HG03139 (cell line): ENCODE results near the gene PSME2.
"Not testable (repeated sequence)": the region's sequence is repeated elsewhere in the genome, so short reads cannot be mapped to it uniquely, and the experiment has no call there.

Experiments
- ATAC-seq: cut with Tn5 transposase; IDR thresholded peaks from one replicate; pipeline ENCODE4 v1.9.1; 2021; ENCODE audit not compliant: unreplicated experiment

PSME2 gene

DNA sequence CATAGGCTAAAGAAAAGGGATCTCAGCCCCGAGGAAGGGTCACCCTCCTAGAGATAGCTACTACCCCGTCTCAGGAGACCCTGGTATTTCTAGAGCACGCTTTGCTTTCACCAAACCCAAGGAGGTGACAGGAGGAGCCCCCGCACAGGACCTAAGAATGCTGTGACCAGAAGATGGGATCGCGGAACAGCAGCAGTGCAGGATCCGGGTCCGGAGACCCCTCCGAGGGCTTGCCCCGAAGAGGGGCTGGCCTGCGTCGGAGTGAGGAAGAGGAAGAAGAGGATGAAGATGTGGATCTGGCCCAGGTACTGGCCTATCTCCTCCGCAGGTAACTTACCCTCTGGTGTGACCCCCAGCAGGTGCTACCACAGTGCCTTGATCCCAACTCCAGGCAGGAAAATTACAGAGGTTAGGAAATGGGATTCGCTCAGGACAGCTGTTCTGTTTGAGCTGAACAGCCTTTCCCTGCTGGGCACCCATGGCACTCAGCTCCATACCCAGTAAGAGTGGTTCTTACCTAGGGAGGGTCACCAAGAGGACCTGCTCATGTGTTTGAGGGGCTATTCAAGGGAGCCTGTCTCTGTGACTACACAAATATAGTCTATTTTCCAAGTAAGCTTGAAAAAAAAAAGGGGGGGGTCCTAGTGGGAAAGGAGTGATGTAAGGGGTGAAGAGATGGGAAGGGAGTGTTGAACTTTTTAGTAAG, 30.8 kb downstream of the PSME2 start:
- ATAC-seq = no peak

DNA sequence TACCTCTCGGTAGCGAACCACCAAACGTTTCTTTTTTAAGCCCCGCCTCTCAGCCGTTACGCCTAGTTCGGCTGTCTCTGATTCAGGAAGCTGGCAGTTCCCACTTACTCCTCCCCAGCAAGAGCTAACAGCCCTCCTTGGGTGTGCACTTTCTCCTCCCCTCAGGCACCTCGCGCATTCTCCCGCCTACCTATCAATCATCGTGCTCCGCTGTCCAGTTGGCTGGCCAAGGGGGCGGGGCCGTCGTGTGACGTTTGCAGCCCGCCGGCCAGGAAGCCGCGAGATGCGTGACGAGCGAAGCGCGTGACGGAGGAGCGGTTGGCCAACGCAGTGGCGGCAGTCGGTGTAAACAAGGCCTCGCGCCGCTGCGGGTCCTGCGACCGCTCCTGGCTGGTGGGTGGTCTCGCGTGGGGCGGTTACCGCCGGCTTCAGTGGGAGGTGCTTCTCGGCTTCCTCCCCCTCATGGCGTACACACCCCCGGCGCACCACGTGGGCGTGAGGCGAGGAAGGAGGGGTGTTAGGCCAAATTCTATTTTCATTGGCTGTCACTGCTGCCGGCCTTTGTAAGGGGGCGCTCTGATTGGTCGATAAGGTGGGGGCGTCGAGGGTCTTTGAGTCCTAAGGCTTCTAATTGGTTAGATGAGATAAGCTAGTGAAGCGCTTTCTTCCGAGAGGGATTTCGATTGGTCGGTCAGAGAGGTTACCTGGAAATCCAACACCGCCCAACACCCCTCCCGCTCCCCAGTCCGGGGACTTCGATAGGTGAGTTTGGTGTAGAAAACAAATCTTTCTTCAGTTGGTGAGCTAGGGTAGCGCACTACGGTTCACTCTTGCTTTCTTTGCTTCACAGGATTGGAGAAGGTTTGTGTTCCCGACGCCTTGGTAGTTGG, 31.6 kb downstream of the PSME2 start, which contains the start of the genes DCAF11 and NRL:
Gene DCAF11, plus strand, starts transcription at position 246 of the 890 bp plus-strand sequence. CDS start 818 bp downstream, outside the sequence.
Gene NRL, minus strand, starts transcription at position 418 of the 890 bp plus-strand sequence. CDS start 32,101 bp downstream, outside the sequence.
- ATAC-seq = peak; percentile 75

GRCh38 chr14:24113801-24114531, 32.4 kb downstream of the PSME2 start:
- peak; percentile 34 for ATAC-seq

DNA sequence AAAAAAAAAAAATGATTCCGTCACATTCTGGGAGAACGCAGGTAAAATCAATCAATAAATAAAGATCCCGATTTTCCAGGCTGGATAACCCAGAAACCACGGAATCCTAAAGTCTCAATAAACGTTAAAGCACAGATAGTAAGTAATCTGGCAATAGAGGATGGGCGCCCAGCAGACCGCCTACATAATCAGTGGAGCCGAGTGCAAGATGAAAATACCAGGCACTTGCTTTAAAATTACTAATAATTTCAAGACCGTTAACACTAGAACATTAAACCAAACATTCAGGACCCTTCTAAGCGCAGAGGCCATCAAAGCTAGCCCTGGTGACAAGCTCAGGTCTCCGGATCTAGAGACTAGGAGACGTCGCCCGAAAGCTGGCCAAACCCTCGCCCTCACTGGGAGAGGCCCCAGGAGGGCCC, 33.0 kb downstream of the PSME2 start:
- ATAC-seq = no peak

DNA sequence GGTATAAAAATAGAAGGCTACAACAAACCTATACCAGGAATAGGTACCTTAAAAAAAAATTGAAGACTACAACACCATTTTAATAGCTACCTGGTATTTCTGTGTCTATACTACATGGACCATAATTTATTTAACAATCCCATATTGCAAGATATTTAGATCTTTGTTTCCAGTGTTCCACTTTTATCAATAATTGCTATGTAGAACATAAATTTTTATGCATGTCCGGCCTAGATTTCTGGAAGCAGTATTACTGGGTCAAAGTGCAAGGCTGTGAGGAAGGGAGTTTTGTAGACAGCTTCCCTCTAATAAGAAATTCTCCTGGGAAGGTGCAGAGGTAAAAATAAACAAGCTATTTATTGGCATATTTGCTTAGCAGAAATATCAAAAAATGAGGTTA, 35.9 kb downstream of the PSME2 start:
- no peak for ATAC-seq

- ATAC-seq = no peak
Observed at GRCh38 chr14:24110060-24110459, 36.4 kb downstream of the PSME2 start.

DNA sequence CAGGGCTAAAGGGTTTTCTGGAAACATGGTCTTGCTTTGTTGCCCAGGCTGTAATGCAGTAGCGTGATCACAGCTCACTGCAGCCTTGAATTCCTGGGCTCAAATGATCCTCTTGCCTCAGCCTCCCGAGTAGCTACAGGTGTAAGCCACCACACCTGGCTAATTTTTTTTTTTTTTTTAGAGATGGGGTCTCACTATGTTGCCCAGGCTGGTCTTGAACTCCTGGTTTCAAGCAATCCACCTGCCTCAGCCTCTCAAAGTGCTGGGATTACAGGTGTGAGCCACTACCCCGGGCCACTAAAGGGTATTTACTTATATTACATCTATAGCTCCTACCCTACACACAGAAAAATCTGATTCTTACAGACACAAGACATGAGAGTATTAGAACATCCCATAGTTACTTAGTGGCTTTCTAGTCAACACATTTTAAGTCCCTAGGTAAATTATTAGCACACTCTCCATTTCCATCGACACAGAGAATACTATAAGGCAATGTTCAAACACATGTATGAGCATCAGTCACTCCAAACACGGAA, 38.0 kb downstream of the PSME2 start:
- ATAC-seq = peak; percentile 12

GRCh38 chr14:24106672-24107271, 39.6 kb downstream of the PSME2 start:
- ATAC-seq = no peak

DNA sequence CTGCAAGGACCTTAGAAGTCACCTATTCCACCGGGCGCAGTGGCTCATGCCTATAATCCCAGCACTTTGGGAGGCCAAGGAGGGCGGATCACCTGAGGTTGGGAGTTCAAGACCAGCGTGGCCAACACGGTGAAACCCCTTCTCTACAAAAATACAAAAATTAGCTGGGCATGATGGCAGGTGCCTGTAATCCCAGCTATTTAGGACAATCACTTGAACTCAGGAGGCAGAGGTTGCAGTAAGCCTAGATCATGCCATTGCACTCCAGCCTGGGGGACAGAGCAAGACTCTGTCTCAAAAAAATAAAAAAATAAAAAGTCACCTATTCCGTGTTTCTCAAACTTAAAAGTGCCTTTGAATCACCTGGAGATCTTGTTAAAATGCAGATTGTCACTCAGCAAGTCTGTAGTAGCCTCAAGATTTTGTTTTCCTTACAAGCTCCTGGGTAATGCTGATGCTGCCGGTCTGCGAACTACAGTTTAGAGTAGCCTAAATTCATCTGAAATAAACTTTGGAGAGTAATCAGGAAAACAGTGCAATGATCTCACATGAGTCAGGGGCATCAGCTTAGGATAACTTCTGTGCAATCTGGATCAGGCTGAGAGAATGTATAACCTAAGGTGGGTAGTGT, 40.7 kb downstream of the PSME2 start:
- not testable (repeated sequence) for ATAC-seq

GRCh38 chr14:24103451-24103850, 43.0 kb downstream of the PSME2 start:
- ATAC-seq = no peak

GRCh38 chr14:24102357-24103048, 43.9 kb downstream of the PSME2 start:
- no peak for ATAC-seq

DNA sequence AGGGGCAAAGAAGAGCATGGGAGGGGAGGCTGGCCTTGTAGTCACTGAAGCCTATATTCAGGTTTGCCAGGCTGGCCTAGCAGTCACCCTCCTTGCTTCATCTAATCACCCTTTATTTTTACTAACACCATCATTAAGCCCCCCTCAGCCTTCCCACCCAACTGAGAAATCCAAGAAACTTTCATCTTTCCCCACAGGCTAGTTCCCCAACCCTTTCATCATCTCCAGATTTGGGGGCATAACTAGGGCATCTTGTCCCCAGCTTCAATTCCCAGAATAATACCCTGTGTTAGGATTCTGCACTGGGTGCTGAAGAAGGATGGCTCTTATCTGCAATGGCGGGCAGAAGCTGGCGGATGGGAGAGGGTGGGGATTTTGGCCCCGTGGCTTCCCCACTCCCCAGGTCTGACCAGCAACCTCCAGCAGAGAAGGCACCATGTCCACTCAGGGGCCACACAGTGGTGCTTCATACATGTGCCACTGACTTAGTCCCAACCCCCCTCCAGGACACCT, 45.4 kb downstream of the PSME2 start:
- no peak for ATAC-seq

DNA sequence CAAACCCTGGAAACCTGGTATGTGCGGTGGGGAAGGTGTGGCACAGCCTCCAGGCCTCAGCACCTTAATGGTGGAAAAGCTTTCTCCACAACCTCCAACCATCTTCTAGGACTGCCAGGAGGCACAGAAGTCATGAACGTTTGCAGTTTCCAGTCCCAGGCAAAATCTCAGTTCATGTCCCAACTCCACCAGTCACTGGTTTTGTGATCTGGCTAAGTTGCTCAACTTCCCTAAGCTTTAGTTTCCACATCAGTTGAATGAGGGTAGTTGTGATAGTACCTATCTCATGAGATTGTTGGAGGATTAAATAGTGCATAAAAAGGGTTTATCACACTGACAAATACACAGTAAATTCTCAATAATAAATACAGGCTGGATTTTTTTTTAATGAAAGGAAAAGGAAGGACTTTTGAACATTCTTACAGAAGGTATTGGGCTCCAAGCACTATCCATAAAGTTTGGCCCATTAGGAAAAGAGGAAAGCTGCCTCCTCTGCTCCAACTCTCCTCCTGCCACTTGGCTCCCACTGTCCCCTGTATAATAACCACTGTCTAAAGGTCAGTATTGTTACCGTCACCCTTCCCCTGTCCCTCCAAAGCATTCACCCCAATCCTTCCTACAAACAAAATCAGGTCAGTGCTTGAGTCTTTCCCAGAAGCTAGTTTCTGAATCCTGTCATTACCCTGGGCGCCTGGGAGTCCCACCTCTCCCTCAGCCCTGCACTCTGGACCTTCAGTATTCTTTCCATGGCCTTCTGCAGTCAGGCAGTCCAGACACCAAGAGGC, 46.0 kb downstream of the PSME2 start:
- no peak for ATAC-seq

DNA sequence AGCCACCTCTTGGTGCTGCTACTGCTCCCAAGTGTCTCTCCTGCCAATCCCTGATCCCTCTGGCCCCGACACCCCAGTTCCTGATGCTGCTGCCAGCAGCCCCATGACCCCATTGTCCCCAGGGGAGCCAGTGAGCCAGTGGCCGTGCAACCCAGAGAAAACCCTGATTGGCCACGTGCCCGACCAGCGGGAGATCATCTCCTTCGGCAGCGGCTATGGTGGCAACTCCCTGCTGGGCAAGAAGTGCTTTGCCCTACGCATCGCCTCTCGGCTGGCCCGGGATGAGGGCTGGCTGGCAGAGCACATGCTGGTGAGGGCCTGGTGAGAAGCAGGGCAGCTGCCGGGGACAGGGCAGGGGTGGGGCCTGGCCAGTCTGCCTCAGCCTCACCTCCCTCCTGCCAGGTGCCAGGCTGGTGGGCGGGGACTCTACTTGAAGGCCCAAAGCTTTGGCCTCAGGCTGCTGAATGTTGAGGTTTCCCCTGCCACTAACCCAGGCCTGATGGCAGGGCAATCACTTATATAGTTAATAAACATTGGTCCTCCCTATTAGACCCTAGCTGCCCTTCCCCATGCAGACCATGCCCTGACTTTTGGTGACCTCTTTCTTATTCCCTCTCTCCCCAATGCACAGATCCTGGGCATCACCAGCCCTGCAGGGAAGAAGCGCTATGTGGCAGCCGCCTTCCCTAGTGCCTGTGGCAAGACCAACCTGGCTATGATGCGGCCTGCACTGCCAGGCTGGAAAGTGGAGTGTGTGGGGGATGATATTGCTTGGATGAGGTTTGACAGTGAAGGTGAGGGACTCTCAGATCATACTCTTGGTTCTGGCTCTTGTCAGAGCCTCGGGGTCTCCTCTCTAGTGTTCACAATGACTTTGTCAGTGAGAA, 47.2 kb downstream of the PSME2 start:
- ATAC-seq = no peak

- no peak for ATAC-seq
Observed at GRCh38 chr14:24098229-24098926, 48.0 kb downstream of the PSME2 start.

DNA sequence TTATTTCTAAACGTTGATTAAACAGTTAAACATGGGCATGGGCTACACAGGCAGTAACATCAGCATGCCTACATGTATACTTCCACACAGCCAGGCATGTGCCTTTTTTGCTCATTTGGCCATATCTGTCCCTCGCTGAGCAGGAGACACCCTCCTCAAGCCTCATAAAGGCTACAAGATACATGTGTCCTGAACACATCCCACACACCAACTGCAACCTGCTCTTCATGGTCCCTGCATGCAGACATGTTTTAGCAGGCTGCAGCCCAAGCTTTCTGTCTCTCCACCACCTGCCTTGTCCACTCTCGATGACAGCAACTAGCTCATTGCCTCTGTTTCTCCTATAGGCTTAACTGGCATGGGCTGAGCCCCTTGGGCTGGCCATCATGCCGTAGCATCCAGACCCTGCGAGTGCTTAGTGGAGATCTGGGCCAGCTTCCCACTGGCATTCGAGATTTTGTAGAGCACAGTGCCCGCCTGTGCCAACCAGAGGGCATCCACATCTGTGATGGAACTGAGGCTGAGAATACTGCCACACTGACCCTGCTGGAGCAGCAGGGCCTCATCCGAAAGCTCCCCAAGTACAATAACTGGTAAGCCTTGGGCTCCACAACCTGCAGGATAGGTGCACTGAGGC, 49.7 kb downstream of the PSME2 start:
- no peak for ATAC-seq
